GM12801 (cell line): ENCODE results near the gene GRIA3.

ENCODE experiments used
- CTCF ChIP-seq: IDR thresholded peaks from one replicate; pipeline ENCODE4 v1.5.1; 2011; ENCODE audit warnings: control low read depth; ENCODE audit not compliant: insufficient read length; ENCODE audit errors: extremely low read depth

GRIA3 gene

DNA sequence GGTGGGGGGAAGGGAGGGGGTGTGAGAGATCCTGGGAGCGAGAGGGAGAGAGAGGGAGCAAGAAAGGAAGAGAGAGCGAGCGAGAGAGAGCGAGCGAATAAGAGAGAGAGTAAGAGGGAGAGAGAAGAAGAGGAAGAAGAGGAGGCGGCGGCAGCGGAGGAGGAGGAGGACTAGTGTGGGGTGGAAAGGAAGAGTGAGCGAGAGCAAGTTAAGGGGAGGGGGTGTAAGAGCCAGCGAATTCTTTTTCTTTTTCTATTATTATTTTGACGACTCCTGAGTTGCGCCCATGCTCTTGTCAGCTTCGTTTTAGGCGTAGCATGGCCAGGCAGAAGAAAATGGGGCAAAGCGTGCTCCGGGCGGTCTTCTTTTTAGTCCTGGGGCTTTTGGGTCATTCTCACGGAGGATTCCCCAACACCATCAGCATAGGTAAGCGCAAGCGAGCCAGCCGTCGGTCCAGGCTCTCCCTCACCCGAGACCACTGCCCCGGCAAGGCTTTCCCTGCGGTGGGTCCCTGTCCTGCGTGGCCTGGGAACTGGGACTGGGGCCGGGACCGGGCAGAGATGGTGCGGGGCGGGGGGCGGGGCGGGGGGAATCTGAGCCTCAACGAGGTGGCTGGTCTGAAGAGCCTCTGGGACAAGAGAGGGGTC, at the start of gene GRIA3:
GRIA3 (plus strand) TSS at position 60 of the 647 bp plus-strand sequence; CDS start at position 318, 258 bp downstream.
- no peak for TF ChIP-seq CTCF

GRCh38 chrX:123138473-123138872, 45.6 kb upstream of the GRIA3 start:
- TF ChIP-seq CTCF, result no peak

- no peak for TF ChIP-seq CTCF
Observed at GRCh38 chrX:123140454-123140853, 43.6 kb upstream of the GRIA3 start.

DNA sequence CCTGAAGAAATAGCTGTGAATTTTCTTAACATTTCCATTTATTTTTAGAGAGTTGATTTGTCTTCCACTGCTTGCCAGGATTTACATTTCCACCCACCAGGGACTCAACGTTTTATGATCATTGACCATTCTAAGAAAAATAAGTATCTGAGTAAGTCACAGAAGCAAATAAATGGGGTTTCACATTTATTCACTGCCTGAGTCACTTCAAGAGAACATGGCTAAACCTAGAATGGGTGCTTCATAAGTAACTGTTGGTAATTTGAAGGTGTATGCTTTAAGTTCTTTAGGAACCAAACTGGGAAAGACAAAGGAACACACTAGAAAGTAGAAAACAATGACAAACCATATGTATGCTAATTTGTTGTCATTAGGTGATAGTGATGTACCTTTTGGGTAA, 43.2 kb upstream of the GRIA3 start:
- TF ChIP-seq CTCF, result no peak

GRCh38 chrX:123153846-123154335, 30.2 kb upstream of the GRIA3 start:
- no peak for TF ChIP-seq CTCF

DNA sequence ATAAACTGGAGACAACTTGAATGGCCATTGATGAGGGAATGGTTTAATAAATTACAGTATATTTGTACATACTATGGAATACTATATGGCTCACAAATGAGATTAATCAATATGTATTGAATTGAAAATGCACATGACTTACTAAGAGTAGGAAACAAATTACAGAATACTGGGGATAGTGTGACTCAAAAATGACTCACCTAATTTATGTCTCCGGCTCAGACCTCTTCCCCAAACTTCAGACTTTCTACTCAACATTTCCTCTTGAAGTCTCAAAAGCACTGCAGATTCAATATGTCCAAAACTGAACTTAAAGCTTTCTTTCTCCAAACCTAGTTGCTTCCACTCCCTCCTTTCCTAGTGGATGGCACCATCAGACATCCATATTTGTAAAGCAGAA, 28.8 kb upstream of the GRIA3 start:
- no peak for TF ChIP-seq CTCF

GRCh38 chrX:123157586-123157985, 26.5 kb upstream of the GRIA3 start:
- TF ChIP-seq CTCF, result no peak
